K562 (cell line): ENCODE results near the gene IFNK.

Experiments
- EHMT2 ChIP-seq: fragments of 450-650 bp; IDR thresholded peaks from 2 replicates; pipeline ENCODE4 v1.6.1; 2018; ENCODE audit warnings: antibody characterized with exemption
- KLF13 ChIP-seq: fragments of 450-650 bp; IDR thresholded peaks from 2 replicates; pipeline ENCODE4 v1.6.1; 2016; ENCODE audit warnings: missing genetic modification characterization, low read depth, mild to moderate bottlenecking, missing compliant biosample characterization, moderate library complexity, borderline replicate concordance
- POLR2A ChIP-seq: fragments of 450-650 bp; conservative IDR thresholded peaks from 2 replicates; pipeline ENCODE4 v1.6.1; 2016
- SMC3 ChIP-seq: conservative IDR thresholded peaks from 2 replicates; pipeline ENCODE4 v1.6.1; 2011; ENCODE audit warnings: low read depth, low read length, improper control_type of control experiment; ENCODE audit not compliant: insufficient read depth
- SRF ChIP-seq, 2 experiments: fragments of 250-450, 450-650 bp in 1 of 2; sonication (Bioruptor Pico) in 1 of 2; sonication (generic) in 1 of 2; formaldehyde crosslinking; IDR thresholded peaks; 2 replicates each; pipeline versions ENCODE4 v1.5.0 to v1.5.1; 2020 to 2022; ENCODE audit warnings: mild to moderate bottlenecking in 1 of 2, missing genetic modification reagents in 1 of 2
- YY1 ChIP-seq, 3 experiments: IDR thresholded peaks; 2 replicates each; pipeline ENCODE4 v1.6.1; 2011; ENCODE audit warnings: low read length in 2 of 3, mild to moderate bottlenecking in 2 of 3, moderate library complexity in 2 of 3, borderline replicate concordance in 1 of 3, control low read depth in 1 of 3, low read depth in 1 of 3; ENCODE audit not compliant: insufficient read depth in 3 of 3, insufficient replicate concordance in 2 of 3, control insufficient read depth in 1 of 3, insufficient read length in 1 of 3; ENCODE audit errors: extremely low read depth in 1 of 3
- ZBTB1 ChIP-seq: sonication (generic); formaldehyde crosslinking; IDR thresholded peaks from 2 replicates; pipeline ENCODE4 v1.8.1; 2023; ENCODE audit warnings: missing genetic modification reagents, low read depth, mild to moderate bottlenecking, borderline replicate concordance
- TF ChIP-seq, protein P1 (sequence below), 3 experiments: IDR thresholded peaks in 2 of 3; conservative IDR thresholded peaks in 1 of 3; 2 replicates each; pipeline ENCODE4 v1.5.1; 2011 to 2012; ENCODE audit warnings: low read length in 3 of 3, mild to moderate bottlenecking in 3 of 3, control low read depth in 2 of 3, improper control_type of control experiment in 1 of 3, inconsistent platforms in 1 of 3, low read depth in 1 of 3, mixed read lengths in 1 of 3, moderate library complexity in 1 of 3; ENCODE audit not compliant: insufficient read depth in 2 of 3

DNA sequence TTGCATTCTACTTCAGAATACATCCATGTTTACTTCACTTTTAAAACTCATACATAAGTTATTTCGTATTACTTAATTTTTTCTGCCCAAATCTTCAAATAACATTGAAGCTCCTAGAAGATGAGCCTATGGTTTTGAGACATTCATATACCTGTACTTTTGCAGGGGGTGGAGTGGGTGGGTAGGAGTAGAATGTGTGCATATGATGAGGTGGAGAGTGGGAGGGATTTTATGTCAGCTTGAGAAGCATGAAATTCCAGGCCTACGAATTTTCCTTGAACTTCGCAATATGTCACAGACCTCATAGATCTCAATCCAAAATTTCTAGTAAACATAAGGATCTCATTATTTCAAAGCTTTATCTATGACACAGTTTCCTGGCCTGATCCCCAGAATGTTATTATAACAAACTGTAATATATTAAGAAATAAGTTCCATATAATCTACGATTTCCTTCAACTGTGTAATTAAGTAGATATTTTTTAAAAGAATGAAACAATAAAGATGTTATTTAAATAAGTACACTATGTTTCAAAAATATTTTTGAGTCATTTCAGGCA is 25.2 kb downstream of the IFNK start:
- no peak for TF ChIP-seq ZBTB1 (CRISPR knock-in tag)
- TF ChIP-seq, protein P1, sequence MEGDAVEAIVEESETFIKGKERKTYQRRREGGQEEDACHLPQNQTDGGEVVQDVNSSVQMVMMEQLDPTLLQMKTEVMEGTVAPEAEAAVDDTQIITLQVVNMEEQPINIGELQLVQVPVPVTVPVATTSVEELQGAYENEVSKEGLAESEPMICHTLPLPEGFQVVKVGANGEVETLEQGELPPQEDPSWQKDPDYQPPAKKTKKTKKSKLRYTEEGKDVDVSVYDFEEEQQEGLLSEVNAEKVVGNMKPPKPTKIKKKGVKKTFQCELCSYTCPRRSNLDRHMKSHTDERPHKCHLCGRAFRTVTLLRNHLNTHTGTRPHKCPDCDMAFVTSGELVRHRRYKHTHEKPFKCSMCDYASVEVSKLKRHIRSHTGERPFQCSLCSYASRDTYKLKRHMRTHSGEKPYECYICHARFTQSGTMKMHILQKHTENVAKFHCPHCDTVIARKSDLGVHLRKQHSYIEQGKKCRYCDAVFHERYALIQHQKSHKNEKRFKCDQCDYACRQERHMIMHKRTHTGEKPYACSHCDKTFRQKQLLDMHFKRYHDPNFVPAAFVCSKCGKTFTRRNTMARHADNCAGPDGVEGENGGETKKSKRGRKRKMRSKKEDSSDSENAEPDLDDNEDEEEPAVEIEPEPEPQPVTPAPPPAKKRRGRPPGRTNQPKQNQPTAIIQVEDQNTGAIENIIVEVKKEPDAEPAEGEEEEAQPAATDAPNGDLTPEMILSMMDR (IDR thresholded peaks at IDR 0.05 in 2 of 3, conservative IDR thresholded peaks at IDR 0.05 in 1 of 3; ENCODE audit: insufficient read depth in 2 of 3, low read depth in 1 of 3, low read length in 3 of 3): no peak
- no peak for TF ChIP-seq SMC3
- TF ChIP-seq POLR2A: no peak
- TF ChIP-seq YY1 (IDR thresholded peaks at IDR 0.05; ENCODE audit: borderline replicate concordance in 1 of 3, control insufficient read depth in 1 of 3, extremely low read depth in 1 of 3, insufficient read depth in 3 of 3, insufficient read length in 1 of 3, insufficient replicate concordance in 2 of 3, low read depth in 1 of 3, low read length in 2 of 3): no peak
- TF ChIP-seq KLF13 (tag): no peak
- TF ChIP-seq EHMT2: no peak
- no peak for TF ChIP-seq SRF (CRISPR knock-in tag; IDR thresholded peaks at IDR 0.05)
